SU-DHL-6 (cell line): ENCODE results near the gene FRY.

Source experiments
- H2AFZ ChIP-seq: fragments of 200-600 bp; sonication (generic); 2 replicates; pipeline ENCODE4 v1.6.1; 2014; ENCODE audit warnings: low read depth, mild to moderate bottlenecking, moderate library complexity, mixed read lengths, antibody characterized with exemption, low read length; ENCODE audit not compliant: severe bottlenecking
- H3F3A ChIP-seq: fragments of 200-600 bp; shearing (Covaris generic); 2 replicates; pipeline ENCODE4 v1.6.0; 2016; ENCODE audit warnings: antibody characterized with exemption, mild to moderate bottlenecking; ENCODE audit not compliant: insufficient read depth
- H3K27ac ChIP-seq: fragments of 200-600 bp; sonication (generic); 2 replicates; pipeline ENCODE4 v1.5.1; 2016; ENCODE audit warnings: low read depth, mild to moderate bottlenecking, low read length, moderate library complexity, mixed read lengths
- H3K27me3 ChIP-seq: fragments of 200-600 bp; sonication (generic), shearing (Covaris generic); 2 replicates; pipeline ENCODE4 v1.6.0; 2014; ENCODE audit warnings: mild to moderate bottlenecking, low read length
- H3K36me3 ChIP-seq: fragments of 200-600 bp; sonication (generic); 2 replicates; pipeline ENCODE4 v1.6.1; 2014; ENCODE audit warnings: mild to moderate bottlenecking, low read length, mixed read lengths
- H3K4me2 ChIP-seq: fragments of 300-600, 200-600 bp; shearing (Covaris generic), sonication (generic); 2 replicates; pipeline ENCODE4 v1.6.0; 2014; ENCODE audit warnings: low read length, low read depth, mild to moderate bottlenecking; ENCODE audit not compliant: poor library complexity, severe bottlenecking
- H3K4me3 ChIP-seq: fragments of 200-600 bp; sonication (generic); 2 replicates; pipeline ENCODE4 v1.5.1; 2014; ENCODE audit warnings: antibody characterized with exemption, low read length, mild to moderate bottlenecking, mixed read lengths; ENCODE audit not compliant: insufficient read depth, poor library complexity, severe bottlenecking
- H3K79me2 ChIP-seq: fragments of 200-600 bp; sonication (generic); 2 replicates; pipeline ENCODE4 v1.6.1; 2014; ENCODE audit warnings: mild to moderate bottlenecking, low read length, moderate library complexity; ENCODE audit not compliant: insufficient read depth
- H3K9ac ChIP-seq: fragments of 200-600 bp; sonication (generic); 2 replicates; pipeline ENCODE4 v1.7.0; 2014; ENCODE audit warnings: mild to moderate bottlenecking, low read length
- H3K9me2 ChIP-seq: fragments of 200-600 bp; sonication (generic); replicated peaks from 2 replicates; pipeline ENCODE4 v1.6.1; 2014; ENCODE audit warnings: low read length; ENCODE audit not compliant: insufficient read depth
- H3K9me3 ChIP-seq: fragments of 200-600 bp; sonication (generic); 2 replicates; pipeline ENCODE4 v1.6.1; 2014; ENCODE audit warnings: low read length, mixed read lengths; ENCODE audit not compliant: insufficient read depth
- H4K20me1 ChIP-seq: fragments of 200-600 bp; sonication (generic); 2 replicates; pipeline ENCODE4 v1.6.1; 2014; ENCODE audit warnings: low read depth, mild to moderate bottlenecking, antibody characterized with exemption, low read length, moderate library complexity, mixed read lengths
- EZH2phosphoT487 ChIP-seq: fragments of 200-600 bp; sonication (generic), shearing (Covaris generic); conservative IDR thresholded peaks from 2 replicates; pipeline ENCODE4 v1.6.1; 2018; ENCODE audit warnings: mild to moderate bottlenecking, antibody characterized with exemption, low read length, moderate library complexity, mixed read lengths
- TF ChIP-seq, protein P1 (sequence below): fragments of 200-600 bp; sonication (generic); IDR thresholded peaks from one replicate; pipeline ENCODE4 v1.5.1; 2017; ENCODE audit warnings: antibody characterized with exemption, mild to moderate bottlenecking, low read length, moderate library complexity; ENCODE audit not compliant: insufficient read depth, poor library complexity, severe bottlenecking

FRY gene

DNA sequence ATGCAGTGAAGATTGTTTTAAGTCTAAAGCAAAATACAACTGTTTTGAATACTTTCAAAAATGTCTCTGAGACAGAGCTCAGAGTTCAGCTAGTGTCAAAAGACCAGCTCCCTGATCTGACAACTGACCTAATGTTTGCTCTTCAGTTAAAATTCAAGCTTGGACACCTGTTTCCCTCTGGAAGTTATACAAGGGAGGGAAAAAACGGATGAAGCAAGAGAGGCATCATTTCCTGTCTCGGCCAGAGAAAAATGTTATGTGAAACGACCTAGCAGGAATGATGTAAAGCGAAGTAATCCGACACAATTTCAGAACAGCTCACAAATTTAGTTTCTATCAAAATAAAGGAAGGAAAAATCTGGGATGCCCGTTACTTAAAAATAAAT, 224.1 kb downstream of the FRY start:
- no peak overlapping the region for H3K4me3 ChIP-seq
- no peak for TF ChIP-seq EZH2phosphoT487
- TF ChIP-seq, protein P1, sequence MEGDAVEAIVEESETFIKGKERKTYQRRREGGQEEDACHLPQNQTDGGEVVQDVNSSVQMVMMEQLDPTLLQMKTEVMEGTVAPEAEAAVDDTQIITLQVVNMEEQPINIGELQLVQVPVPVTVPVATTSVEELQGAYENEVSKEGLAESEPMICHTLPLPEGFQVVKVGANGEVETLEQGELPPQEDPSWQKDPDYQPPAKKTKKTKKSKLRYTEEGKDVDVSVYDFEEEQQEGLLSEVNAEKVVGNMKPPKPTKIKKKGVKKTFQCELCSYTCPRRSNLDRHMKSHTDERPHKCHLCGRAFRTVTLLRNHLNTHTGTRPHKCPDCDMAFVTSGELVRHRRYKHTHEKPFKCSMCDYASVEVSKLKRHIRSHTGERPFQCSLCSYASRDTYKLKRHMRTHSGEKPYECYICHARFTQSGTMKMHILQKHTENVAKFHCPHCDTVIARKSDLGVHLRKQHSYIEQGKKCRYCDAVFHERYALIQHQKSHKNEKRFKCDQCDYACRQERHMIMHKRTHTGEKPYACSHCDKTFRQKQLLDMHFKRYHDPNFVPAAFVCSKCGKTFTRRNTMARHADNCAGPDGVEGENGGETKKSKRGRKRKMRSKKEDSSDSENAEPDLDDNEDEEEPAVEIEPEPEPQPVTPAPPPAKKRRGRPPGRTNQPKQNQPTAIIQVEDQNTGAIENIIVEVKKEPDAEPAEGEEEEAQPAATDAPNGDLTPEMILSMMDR, result no peak
- no peaks in the 10 kb centered on the region for H3K79me2 ChIP-seq

DNA sequence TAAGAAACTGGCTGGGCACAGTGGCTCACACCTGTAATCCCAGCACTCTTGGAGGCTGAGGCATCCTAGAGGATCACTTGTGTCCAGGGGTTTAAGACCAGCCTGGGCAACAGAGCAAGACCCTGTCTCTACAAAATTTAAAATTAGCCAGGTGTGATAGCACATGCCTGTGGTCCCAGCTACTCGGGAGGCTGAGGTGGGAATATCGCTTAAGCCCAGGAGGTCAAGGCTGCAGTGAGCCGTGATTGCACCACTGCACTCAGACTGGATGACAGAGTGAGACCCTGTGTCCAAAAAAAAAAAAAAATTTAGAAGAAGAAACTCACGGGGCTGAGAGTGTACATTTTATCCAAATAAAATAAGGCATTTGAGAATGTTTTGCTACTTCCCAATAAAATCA, 224.7 kb downstream of the FRY start:
- H3K79me2 ChIP-seq, result no peaks in the 10 kb centered on the region
- no peaks in the 10 kb centered on the region for H3K27me3 ChIP-seq
- no peaks in the 10 kb centered on the region for H3K9me2 ChIP-seq
- no peak overlapping the region for H3K4me2 ChIP-seq
- no peak overlapping the region for H3K4me3 ChIP-seq
- H4K20me1 ChIP-seq, result no peaks in the 10 kb centered on the region
- no peaks in the 10 kb centered on the region for H3F3A ChIP-seq
- TF ChIP-seq, protein P1, result no peak
- TF ChIP-seq EZH2phosphoT487, result no peak
- no peak overlapping the region for H3K27ac ChIP-seq
- no peak overlapping the region for H2AFZ ChIP-seq
- H3K36me3 ChIP-seq, result no peaks in the 10 kb centered on the region
- H3K9ac ChIP-seq, result no peak overlapping the region
- no peaks in the 10 kb centered on the region for H3K9me3 ChIP-seq

More for the DNA sequence above, 224.1 kb downstream of the FRY start:
- no peak overlapping the region for H2AFZ ChIP-seq
- no peaks in the 10 kb centered on the region for H3K9me2 ChIP-seq
- no peaks in the 10 kb centered on the region for H3F3A ChIP-seq
- H3K9me3 ChIP-seq, result no peaks in the 10 kb centered on the region
- no peaks in the 10 kb centered on the region for H4K20me1 ChIP-seq
- H3K9ac ChIP-seq, result no peak overlapping the region
- no peaks in the 10 kb centered on the region for H3K36me3 ChIP-seq
- H3K4me2 ChIP-seq, result no peak overlapping the region
- H3K27ac ChIP-seq, result no peak overlapping the region
- no peaks in the 10 kb centered on the region for H3K27me3 ChIP-seq

DNA sequence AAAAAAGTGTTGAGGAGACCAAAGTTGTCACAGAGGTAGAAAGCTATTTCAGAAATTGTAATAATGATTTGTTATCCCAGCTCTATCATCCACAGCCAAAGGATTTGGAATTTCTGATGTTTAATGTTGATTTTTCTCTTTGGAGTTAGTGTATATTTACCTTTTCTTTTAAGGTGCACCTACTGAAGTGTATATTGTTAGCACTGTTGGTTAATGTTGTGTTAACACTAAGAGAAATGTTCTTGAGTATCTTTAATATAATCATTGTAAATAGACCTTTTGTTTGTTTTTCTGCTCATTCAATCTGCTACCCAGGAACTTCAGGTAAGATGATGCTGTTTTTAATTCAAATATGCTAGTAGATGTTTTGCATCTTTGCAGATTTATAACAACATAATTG, 226.1 kb downstream of the FRY start:
- Histone ChIP-seq H3F3A (no peaks in the 10 kb centered on the region), H3K4me3 (no peak overlapping the region), H3K9me3 (no peaks in the 10 kb centered on the region), H3K9ac (no peak overlapping the region), H3K27me3 (no peaks in the 10 kb centered on the region), H2AFZ (no peak overlapping the region), H4K20me1 (no peaks in the 10 kb centered on the region), H3K27ac (no peak overlapping the region), H3K4me2 (no peak overlapping the region), H3K79me2 (no peaks in the 10 kb centered on the region), H3K9me2 (no peaks in the 10 kb centered on the region), H3K36me3 (no peaks in the 10 kb centered on the region)
- TF ChIP-seq, protein P1, result no peak
- TF ChIP-seq EZH2phosphoT487, result no peak
